Measurements from ENCODE around the gene SIAH2. TPM values are rescaled to one million over a fixed set of nuclear protein-coding genes. Genes with fewer than 3 reads are reported as not detected.
A peak's percentile ranks its signal among the peaks of the same experiment; 100 is the strongest.

SIAH2 gene
- total and polyA plus RNA-seq, 2 experiments from 2014 or later: 6.3 to 28.8 TPM

GRCh38 chr3:150746791-150747590 is 16.0 kb downstream of the SIAH2 start:
- H3K79me2 ChIP-seq (replicated peaks; ENCODE audit: insufficient read depth): peaks cover 8% of the 10 kb centered on the region
- H4K20me1 ChIP-seq (replicated peaks; ENCODE audit: insufficient read depth): no peaks in the 10 kb centered on the region
- no peak overlapping the region for H3K27ac ChIP-seq (ENCODE audit: low read depth)

More at GRCh38 chr3:150746791-150747590, 16.0 kb downstream of the SIAH2 start:
- Mint-ChIP-seq H3K27me3 (ENCODE audit: insufficient read depth, low read depth, poor library complexity) (no peaks in the 10 kb centered on the region), H3K4me1 (peaks cover 5% of the 10 kb centered on the region), H3K36me3 (ENCODE audit: low read depth) (no peaks in the 10 kb centered on the region), H3K4me3 (no peak overlapping the region), H3K27ac (no peak overlapping the region), H3K9me3 (no peaks in the 10 kb centered on the region)
- H3K9me2 ChIP-seq (ENCODE audit: insufficient read depth): no peaks in the 10 kb centered on the region
- TF ChIP-seq CTCF (conservative IDR thresholded peaks at IDR 0.05; ENCODE audit: low read depth in 2 of 2): no peak
- no peak for TF ChIP-seq ETS1 (IDR thresholded peaks at IDR 0.05)
- TF ChIP-seq ZNF462 (CRISPR knock-in tag; IDR thresholded peaks at IDR 0.05): no peak
- no peak for TF ChIP-seq POLR2AphosphoS5 (IDR thresholded peaks at IDR 0.05; ENCODE audit: low read depth)
- no peak overlapping the region for H3K4me2 ChIP-seq
- H3K36me3 ChIP-seq (ENCODE audit: insufficient read depth): no peaks in the 10 kb centered on the region
- H2AFZ ChIP-seq: no peak overlapping the region
- no peak for DNase-seq (ENCODE audit: low spot score)
- no peaks in the 10 kb centered on the region for H3F3A ChIP-seq (replicated peaks; ENCODE audit: low read depth)
- H3K27me3 ChIP-seq (ENCODE audit: insufficient read depth): no peaks in the 10 kb centered on the region
- ATAC-seq: peak; percentile 43; the same call in 2 of the 3 replicates
- no peak overlapping the region for H3K4me3 ChIP-seq
- H3K4me1 ChIP-seq (ENCODE audit: insufficient read depth): peaks cover 6% of the 10 kb centered on the region; the same call in 1 of the 2 replicates
